ENCODE measurements around the gene AP3B2. TPM values are rescaled to one million over a fixed set of nuclear protein-coding genes. Genes with fewer than 3 reads are reported as not detected.

AP3B2 gene
- total and polyA plus RNA-seq, 8 donors: 0.29 to 8.0 (median 2.0) TPM; not detected in 1

GRCh38 chr15:82731527-82731926, 21.9 kb upstream of the AP3B2 start:
- no peak for DNase-seq
- intact Hi-C loops (cut with DNase I; ENCODE audit: low total_unique reads): no loop called here
- no peak for TF ChIP-seq CTCF (IDR thresholded peaks at IDR 0.05)
- no peak for TF ChIP-seq EP300 (IDR thresholded peaks at IDR 0.05)
- TF ChIP-seq POLR2A (IDR thresholded peaks at IDR 0.05): no peak

GRCh38 chr15:82730022-82730530, 20.4 kb upstream of the AP3B2 start:
- intact Hi-C loops (cut with DNase I; ENCODE audit: low total_unique reads): no loop called here
- WGBS, 5 donors: 84 to 95% (median 92%) methylated on average over 11 of the region's 11 CpGs
- Histone ChIP-seq H3K9me3 (no peaks in the 10 kb centered on the region), H3K4me1 (no peaks in the 10 kb centered on the region), H3K27me3 (no peaks in the 10 kb centered on the region), H3K27ac (no peak overlapping the region), H3K36me3 (peaks cover 0 to 5% (median 2%) of the 10 kb centered on the region in 4 donors), H3K4me3 (no peak overlapping the region)
- no peak for DNase-seq
- TF ChIP-seq POLR2A (IDR thresholded peaks at IDR 0.05) (no peak), CTCF (IDR thresholded peaks at IDR 0.05) (no peak), EP300 (IDR thresholded peaks at IDR 0.05) (no peak), POLR2AphosphoS5 (IDR thresholded peaks at IDR 0.05) (no peak)

More at GRCh38 chr15:82731527-82731926, 21.9 kb upstream of the AP3B2 start:
- 85 to 92% (median 88%) methylated on average over 2 of the region's 2 CpGs for WGBS, 5 donors
- no peak overlapping the region for H3K27ac ChIP-seq
- H3K4me3 ChIP-seq: no peak overlapping the region
- H3K4me1 ChIP-seq: no peaks in the 10 kb centered on the region
- H3K36me3 ChIP-seq: peaks cover 0 to 18% (median 11%) of the 10 kb centered on the region in 4 donors
- no peaks in the 10 kb centered on the region for H3K9me3 ChIP-seq
- H3K27me3 ChIP-seq: no peaks in the 10 kb centered on the region

DNA sequence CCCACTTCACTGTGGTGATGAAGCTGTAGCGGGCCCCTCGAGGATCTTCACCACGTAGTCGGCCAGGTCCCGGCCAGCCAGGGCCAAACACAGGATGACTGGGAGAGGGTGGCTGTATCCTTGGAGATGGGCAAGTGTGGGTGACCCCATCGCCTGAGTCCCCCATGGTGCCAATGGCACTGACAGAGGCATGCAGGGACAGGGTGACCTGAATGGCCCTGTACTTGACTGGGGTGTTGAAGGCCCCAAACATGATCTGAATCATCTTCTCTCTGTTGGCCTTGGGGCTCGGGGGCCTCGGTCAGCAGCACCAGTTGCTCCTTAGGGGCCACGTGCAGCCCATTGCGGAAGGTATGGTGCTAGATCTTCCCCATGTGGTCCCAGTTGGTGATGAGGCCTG, 17.1 kb upstream of the AP3B2 start:
- TF ChIP-seq POLR2AphosphoS5 (IDR thresholded peaks at IDR 0.05) (no peak), POLR2A (IDR thresholded peaks at IDR 0.05) (no peak), EP300 (IDR thresholded peaks at IDR 0.05) (no peak), CTCF (IDR thresholded peaks at IDR 0.05) (no peak)
- Histone ChIP-seq H3K9me3 (no peaks in the 10 kb centered on the region), H3K4me1 (no peaks in the 10 kb centered on the region), H3K27me3 (peaks cover 0 to 3% (median 0%) of the 10 kb centered on the region in 3 donors), H3K27ac (no peak overlapping the region), H3K4me3 (no peak overlapping the region), H3K36me3 (no peaks in the 10 kb centered on the region)
- intact Hi-C loops (cut with DNase I; ENCODE audit: low total_unique reads): no loop called here
- WGBS, 5 donors: 90 to 97% (median 94%) methylated on average over 10 of the region's 10 CpGs; no CpG with 5 or more reads in 1 of the 5 donors
- no peak for DNase-seq

DNA sequence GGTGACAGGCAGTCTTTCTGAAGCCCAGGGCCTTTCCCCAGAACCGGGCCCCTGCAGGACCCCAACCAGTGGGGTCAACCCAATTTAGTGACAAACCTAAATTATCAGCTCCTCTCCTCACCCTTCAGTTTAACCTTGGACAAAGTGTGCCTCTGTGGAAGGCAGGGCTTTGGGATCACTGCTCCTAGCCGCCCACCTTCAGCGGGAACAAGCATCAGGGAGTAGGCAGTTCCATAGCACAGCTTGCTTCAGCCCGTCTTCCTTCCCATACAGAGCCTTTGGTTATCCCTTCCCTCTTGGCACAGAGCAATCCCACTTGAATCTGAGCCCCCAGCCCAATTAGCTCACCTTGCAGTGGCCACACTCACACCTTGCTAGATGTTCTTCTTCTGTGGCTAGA, 5.3 kb upstream of the AP3B2 start:
- Histone ChIP-seq H3K4me3 (no peak overlapping the region), H3K27ac (no peak overlapping the region), H3K36me3 (no peaks in the 10 kb centered on the region), H3K9me3 (peaks cover 0 to 9% (median 4%) of the 10 kb centered on the region in 4 donors), H3K4me1 (peaks cover 4 to 6% (median 5%) of the 10 kb centered on the region in 4 donors), H3K27me3 (peaks cover 0 to 26% (median 6%) of the 10 kb centered on the region in 3 donors)
- whole genome bisulfite sequencing, 5 donors: 85 to 88% (median 86%) methylated on average over 3 to 4 of the region's 4 CpGs
- intact Hi-C loops (cut with DNase I; ENCODE audit: low total_unique reads): no loop called here
- no peak for DNase-seq
- TF ChIP-seq EP300 (IDR thresholded peaks at IDR 0.05) (no peak), POLR2AphosphoS5 (IDR thresholded peaks at IDR 0.05) (no peak), POLR2A (IDR thresholded peaks at IDR 0.05) (no peak), CTCF (IDR thresholded peaks at IDR 0.05) (no peak)
